SK-N-SH treated with all-trans-retinoic acid at 6 μM for 48 hours (cell line): ENCODE measurements around the gene TAPT1.
"Not testable (repeated sequence)": the region's sequence is repeated elsewhere in the genome, so short reads cannot be mapped to it uniquely, and the experiment has no call there.

Experiments used
- ATAC-seq: fragments of 200-7000 bp; cut with Tn5 transposase; 3 replicates; pipeline ENCODE4 v1.9.1; 2020; ENCODE audit warnings: mild to moderate bottlenecking, moderate library complexity
- BACH2 ChIP-seq: fragments of 250-450 bp; sonication (Bioruptor Pico); IDR thresholded peaks from 2 replicates; pipeline ENCODE4 v1.9.0; 2021; ENCODE audit warnings: mild to moderate bottlenecking, borderline replicate concordance
- CREB5 ChIP-seq: fragments of 250-450 bp; sonication (Bioruptor Pico); IDR thresholded peaks from 2 replicates; pipeline ENCODE4 v1.5.1; 2020; ENCODE audit warnings: low read depth, mild to moderate bottlenecking, moderate library complexity
- CSDC2 ChIP-seq: fragments of 250-450 bp; sonication (Bioruptor Pico); IDR thresholded peaks from 2 replicates; pipeline ENCODE4 v1.5.0; 2020; ENCODE audit warnings: mild to moderate bottlenecking, moderate library complexity
- CSRNP3 ChIP-seq: fragments of 250-450 bp; sonication (Bioruptor Pico); IDR thresholded peaks from 2 replicates; pipeline ENCODE4 v1.5.1; 2021; ENCODE audit warnings: mild to moderate bottlenecking, moderate library complexity
- ESRRG ChIP-seq: fragments of 250-450 bp; sonication (Bioruptor Pico); IDR thresholded peaks from 2 replicates; pipeline ENCODE4 v1.6.1; 2021; ENCODE audit warnings: mild to moderate bottlenecking
- GLIS3 ChIP-seq: fragments of 250-450 bp; sonication (Bioruptor Pico); IDR thresholded peaks from 2 replicates; pipeline ENCODE4 v1.5.0; 2020; ENCODE audit warnings: mild to moderate bottlenecking, moderate library complexity
- ISL1 ChIP-seq: fragments of 250-450 bp; sonication (Bioruptor Pico); IDR thresholded peaks from 2 replicates; pipeline ENCODE4 v2.1.2; 2022; ENCODE audit warnings: mild to moderate bottlenecking, moderate library complexity
- OSR1 ChIP-seq: fragments of 250-450 bp; sonication (Bioruptor Pico); IDR thresholded peaks from 2 replicates; pipeline ENCODE4 v1.8.0; 2022; ENCODE audit warnings: moderate library complexity, mild to moderate bottlenecking, inconsistent platforms
- PATZ1 ChIP-seq: fragments of 250-450 bp; sonication (Bioruptor Pico); IDR thresholded peaks from 2 replicates; pipeline ENCODE4 v1.8.0; 2020; ENCODE audit warnings: mild to moderate bottlenecking, moderate library complexity, borderline replicate concordance
- PPARA ChIP-seq: fragments of 250-450 bp; sonication (Bioruptor Pico); IDR thresholded peaks from 2 replicates; pipeline ENCODE4 v1.5.0; 2020; ENCODE audit warnings: mild to moderate bottlenecking, borderline replicate concordance
- RARB ChIP-seq: fragments of 250-450 bp; sonication (Bioruptor Pico); IDR thresholded peaks from 2 replicates; pipeline ENCODE4 v1.8.0; 2021; ENCODE audit warnings: mild to moderate bottlenecking, moderate library complexity
- SNAI2 ChIP-seq: fragments of 250-450 bp; sonication (Bioruptor Pico); IDR thresholded peaks from 2 replicates; pipeline ENCODE4 v1.5.0; 2020; ENCODE audit warnings: mild to moderate bottlenecking, moderate library complexity
- TOX ChIP-seq: fragments of 250-450 bp; sonication (Bioruptor Pico); IDR thresholded peaks from 2 replicates; pipeline ENCODE4 v1.8.0; 2021; ENCODE audit warnings: mild to moderate bottlenecking, moderate library complexity, borderline replicate concordance
- TSHZ2 ChIP-seq: fragments of 250-450 bp; sonication (Bioruptor Pico); IDR thresholded peaks from 2 replicates; pipeline ENCODE4 v1.5.0; 2020; ENCODE audit warnings: mild to moderate bottlenecking, moderate library complexity
- ZC3H10 ChIP-seq: fragments of 250-450 bp; sonication (Bioruptor Pico); IDR thresholded peaks from 2 replicates; pipeline ENCODE4 v1.5.1; 2021; ENCODE audit warnings: mild to moderate bottlenecking, moderate library complexity
- ZFP3 ChIP-seq: fragments of 250-450 bp; sonication (Bioruptor Pico); IDR thresholded peaks from 2 replicates; pipeline ENCODE4 v1.5.0; 2020; ENCODE audit warnings: mild to moderate bottlenecking, moderate library complexity
- ZFP30 ChIP-seq: fragments of 450-650 bp; formaldehyde crosslinking; IDR thresholded peaks from 2 replicates; pipeline ENCODE4 v1.5.0; 2022; ENCODE audit warnings: mild to moderate bottlenecking, moderate library complexity
- ZNF565 ChIP-seq: fragments of 450-650 bp; formaldehyde crosslinking; conservative IDR thresholded peaks from 2 replicates; pipeline ENCODE4 v1.5.0; 2020; ENCODE audit warnings: low read depth, mild to moderate bottlenecking, moderate library complexity
- ZNF70 ChIP-seq: fragments of 450-650 bp; formaldehyde crosslinking; IDR thresholded peaks from 2 replicates; pipeline ENCODE4 v1.5.0; 2020; ENCODE audit warnings: mild to moderate bottlenecking, moderate library complexity
- ZNF8 ChIP-seq: fragments of 450-650 bp; formaldehyde crosslinking; IDR thresholded peaks from 2 replicates; pipeline ENCODE4 v1.5.0; 2020; ENCODE audit warnings: mild to moderate bottlenecking, moderate library complexity

The TAPT1 gene

GRCh38 chr4:16154451-16154850 lies 71.8 kb downstream of the TAPT1 start (continued):
- no peak for TF ChIP-seq SNAI2
- TF ChIP-seq PATZ1 (CRISPR knock-in tag), result no peak

GRCh38 chr4:16150716-16151115 lies 75.6 kb downstream of the TAPT1 start:
- no peak for TF ChIP-seq ESRRG (CRISPR knock-in tag)
- TF ChIP-seq OSR1 (CRISPR knock-in tag), result no peak
- no peak for TF ChIP-seq ZNF70
- no peak for TF ChIP-seq TSHZ2 (CRISPR knock-in tag)
- TF ChIP-seq ZC3H10 (CRISPR knock-in tag), result no peak
- no peak for TF ChIP-seq TOX
- TF ChIP-seq CREB5 (CRISPR knock-in tag), result no peak
- no peak for TF ChIP-seq CSRNP3
- TF ChIP-seq CSDC2 (CRISPR knock-in tag), result no peak
- no peak for TF ChIP-seq ISL1 (CRISPR knock-in tag)
- TF ChIP-seq PPARA (CRISPR knock-in tag), result no peak
- no peak for TF ChIP-seq ZFP3 (CRISPR knock-in tag)
- no peak for TF ChIP-seq SNAI2
- no peak for TF ChIP-seq GLIS3 (CRISPR knock-in tag)
- no peak for TF ChIP-seq ZNF8 (CRISPR knock-in tag)
- no peak for TF ChIP-seq BACH2
- no peak for TF ChIP-seq RARB (CRISPR knock-in tag)
- no peak for TF ChIP-seq ZFP30 (CRISPR knock-in tag)
- no peak for ATAC-seq

- not testable (repeated sequence) for ATAC-seq
These were observed 81.4 kb downstream of the TAPT1 start for GRCh38 chr4:16144913-16145312.

- TF ChIP-seq ISL1 (CRISPR knock-in tag) (no peak), OSR1 (CRISPR knock-in tag) (no peak), TSHZ2 (CRISPR knock-in tag) (no peak), ZFP3 (CRISPR knock-in tag) (no peak), ZNF565 (CRISPR knock-in tag) (no peak), ESRRG (CRISPR knock-in tag) (no peak)
- ATAC-seq, result no peak
These were observed 83.5 kb downstream of the TAPT1 start for GRCh38 chr4:16142598-16143310.
